Panc1 (cell line): ENCODE data around the gene GMCL2. TPM values are rescaled to one million over a fixed set of nuclear protein-coding genes. Genes with fewer than 3 reads are reported as not detected.

ENCODE experiments used
- ATAC-seq: fragments of 200-7000 bp; cut with Tn5 transposase; 2 replicates; pipeline ENCODE4 v1.9.1; 2020; ENCODE audit warnings: mild to moderate bottlenecking, moderate library complexity
- BruUV-seq: library from RNA; stranded (reverse); fragments of 400-500 nt; replicated peaks from 2 replicates; lab custom pipeline; 2021; lab: Mats Ljungman, UMichigan
- CTCF ChIA-PET: fragments of 300-600 bp; sonication (Branson Sonifier 250); formaldehyde crosslinking; loops from one replicate; lab custom pipeline; 2022; ENCODE audit warnings: antibody characterized with exemption; lab: Charles Lee
- POLR2A ChIA-PET: fragments of 300-600 bp; sonication (Branson Sonifier 250); formaldehyde crosslinking; loops from one replicate; lab custom pipeline; 2022; ENCODE audit warnings: antibody characterized with exemption; lab: Charles Lee
- DNase-seq: peaks from one replicate; pipeline ENCODE4 v3.0.0-alpha.2; 2010; ENCODE audit warnings: low read depth, low spot score
- H3K27ac ChIP-seq: 2 replicates; pipeline ENCODE4 v1.5.1; 2011; ENCODE audit warnings: mild to moderate bottlenecking, low read length, inconsistent platforms
- H3K27me3 ChIP-seq: fragments of 200-500 bp; sonication (Bioruptor generic); 2 replicates; pipeline ENCODE4 v1.6.0; 2014; ENCODE audit warnings: low read length, inconsistent platforms; ENCODE audit not compliant: control insufficient read depth, insufficient read depth
- H3K36me3 ChIP-seq: fragments of 200-500 bp; sonication (Bioruptor generic); 2 replicates; pipeline ENCODE4 v1.5.1; 2014; ENCODE audit warnings: inconsistent platforms, mild to moderate bottlenecking, low read length, moderate library complexity; ENCODE audit not compliant: control insufficient read depth, insufficient read depth
- H3K4me1 ChIP-seq: 2 replicates; pipeline ENCODE4 v1.5.1; 2011; ENCODE audit warnings: inconsistent platforms, mild to moderate bottlenecking, low read length, moderate library complexity; ENCODE audit not compliant: control insufficient read depth, insufficient read depth
- H3K4me3 ChIP-seq, 2 experiments: 2 replicates each; pipeline ENCODE4 v1.5.1; 2011 to 2012; ENCODE audit warnings: low read depth in 2 of 2, low read length in 2 of 2, mild to moderate bottlenecking in 2 of 2, inconsistent platforms in 1 of 2, moderate library complexity in 1 of 2
- H3K9me3 ChIP-seq: fragments of 200-500 bp; sonication (Bioruptor generic); 2 replicates; pipeline ENCODE4 v1.5.1; 2014; ENCODE audit warnings: low read depth, mild to moderate bottlenecking, inconsistent platforms, low read length, moderate library complexity; ENCODE audit not compliant: control insufficient read depth, insufficient read depth
- CTCF ChIP-seq: fragments of 450-650 bp; IDR thresholded peaks from 2 replicates; pipeline ENCODE4 v1.5.1; 2017; ENCODE audit warnings: mild to moderate bottlenecking
- POLR2AphosphoS5 ChIP-seq: IDR thresholded peaks from 2 replicates; pipeline ENCODE4 v1.6.1; 2012; ENCODE audit warnings: mild to moderate bottlenecking, low read depth, low read length, moderate library complexity
- SIN3A ChIP-seq: IDR thresholded peaks from 2 replicates; pipeline ENCODE4 v1.6.1; 2012; ENCODE audit warnings: low read depth, mild to moderate bottlenecking, low read length, moderate library complexity, borderline replicate concordance; ENCODE audit not compliant: insufficient read depth
- TCF7L2 ChIP-seq: IDR thresholded peaks from 2 replicates; pipeline ENCODE4 v1.6.1; 2011; ENCODE audit warnings: mild to moderate bottlenecking, low read depth, low read length, inconsistent platforms
- in situ Hi-C: cut with HindIII; loops from 2 replicates; pipeline ENCODE4 v1.10.0; 2016; ENCODE audit warnings: low sequenced_read_pairs, low pct_unique_long_range_greater_than_20kb
- intact Hi-C: fragments of 100-400 bp; cut with micrococcal nuclease; formaldehyde crosslinking; loops from one replicate; pipeline ENCODE4 v1.10.0; 2022; ENCODE audit not compliant: unreplicated experiment
- total RNA-seq: library from RNA; stranded (reverse); gene quantifications from one replicate; pipeline ENCODE4 v1.2.1, GENCODE V29; 2021; ENCODE audit not compliant: unreplicated experiment
- TF ChIP-seq, protein P1 (sequence below), 2 experiments: IDR thresholded peaks; 2 replicates each; pipeline ENCODE4 v1.6.1; 2011 to 2012; ENCODE audit warnings: low read depth in 2 of 2, control low read depth in 1 of 2, low read length in 1 of 2, mild to moderate bottlenecking in 1 of 2, moderate library complexity in 1 of 2; ENCODE audit not compliant: insufficient read depth in 1 of 2

Gene GMCL2
- total RNA-seq, 1 experiment from 2014 or later, result not detected

DNA sequence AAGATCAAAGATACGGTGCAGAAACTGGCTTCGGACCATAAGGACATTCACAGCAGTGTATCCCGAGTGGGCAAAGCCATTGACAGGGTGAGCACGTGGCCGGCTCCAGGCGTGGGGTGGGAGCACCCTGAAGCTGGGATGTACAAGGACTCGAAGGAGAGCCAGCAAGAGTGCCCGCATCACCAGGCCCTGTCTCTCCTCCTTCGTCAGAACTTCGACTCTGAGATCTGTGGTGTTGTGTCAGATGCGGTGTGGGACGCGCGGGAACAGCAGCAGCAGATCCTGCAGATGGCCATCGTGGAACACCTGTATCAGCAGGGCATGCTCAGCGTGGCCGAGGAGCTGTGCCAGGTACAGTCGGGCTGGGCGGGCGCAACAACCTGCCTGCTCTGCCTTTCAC is 44.5 kb downstream of the GMCL2 start:
- no peak for ATAC-seq
- POLR2A ChIA-PET, result no interaction called here
- CTCF ChIA-PET, result no interaction called here
- BruUV-seq, result no TSS peak
- TF ChIP-seq, protein P1, sequence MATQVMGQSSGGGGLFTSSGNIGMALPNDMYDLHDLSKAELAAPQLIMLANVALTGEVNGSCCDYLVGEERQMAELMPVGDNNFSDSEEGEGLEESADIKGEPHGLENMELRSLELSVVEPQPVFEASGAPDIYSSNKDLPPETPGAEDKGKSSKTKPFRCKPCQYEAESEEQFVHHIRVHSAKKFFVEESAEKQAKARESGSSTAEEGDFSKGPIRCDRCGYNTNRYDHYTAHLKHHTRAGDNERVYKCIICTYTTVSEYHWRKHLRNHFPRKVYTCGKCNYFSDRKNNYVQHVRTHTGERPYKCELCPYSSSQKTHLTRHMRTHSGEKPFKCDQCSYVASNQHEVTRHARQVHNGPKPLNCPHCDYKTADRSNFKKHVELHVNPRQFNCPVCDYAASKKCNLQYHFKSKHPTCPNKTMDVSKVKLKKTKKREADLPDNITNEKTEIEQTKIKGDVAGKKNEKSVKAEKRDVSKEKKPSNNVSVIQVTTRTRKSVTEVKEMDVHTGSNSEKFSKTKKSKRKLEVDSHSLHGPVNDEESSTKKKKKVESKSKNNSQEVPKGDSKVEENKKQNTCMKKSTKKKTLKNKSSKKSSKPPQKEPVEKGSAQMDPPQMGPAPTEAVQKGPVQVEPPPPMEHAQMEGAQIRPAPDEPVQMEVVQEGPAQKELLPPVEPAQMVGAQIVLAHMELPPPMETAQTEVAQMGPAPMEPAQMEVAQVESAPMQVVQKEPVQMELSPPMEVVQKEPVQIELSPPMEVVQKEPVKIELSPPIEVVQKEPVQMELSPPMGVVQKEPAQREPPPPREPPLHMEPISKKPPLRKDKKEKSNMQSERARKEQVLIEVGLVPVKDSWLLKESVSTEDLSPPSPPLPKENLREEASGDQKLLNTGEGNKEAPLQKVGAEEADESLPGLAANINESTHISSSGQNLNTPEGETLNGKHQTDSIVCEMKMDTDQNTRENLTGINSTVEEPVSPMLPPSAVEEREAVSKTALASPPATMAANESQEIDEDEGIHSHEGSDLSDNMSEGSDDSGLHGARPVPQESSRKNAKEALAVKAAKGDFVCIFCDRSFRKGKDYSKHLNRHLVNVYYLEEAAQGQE (IDR thresholded peaks at IDR 0.05; ENCODE audit: insufficient read depth in 1 of 2, low read depth in 2 of 2, low read length in 1 of 2), result no peak
- TF ChIP-seq TCF7L2 (no peak), CTCF (no peak), SIN3A (no peak), POLR2AphosphoS5 (no peak)
- in situ Hi-C loops, result no loop called here
- no peaks in the 10 kb centered on the region for H3K27me3 ChIP-seq
- DNase-seq, result no peak
- H3K4me3 ChIP-seq, result no peak overlapping the region
- no peaks in the 10 kb centered on the region for H3K36me3 ChIP-seq
- H3K4me1 ChIP-seq, result no peaks in the 10 kb centered on the region
- no peaks in the 10 kb centered on the region for H3K9me3 ChIP-seq
- intact Hi-C loops, result no loop called here
- no peak overlapping the region for H3K27ac ChIP-seq

GRCh38 chr5:178141550-178141949 is 45.6 kb downstream of the GMCL2 start:
- intact Hi-C loops (no loop called here), in situ Hi-C loops (no loop called here)
- no peaks in the 10 kb centered on the region for H3K9me3 ChIP-seq
- TF ChIP-seq TCF7L2 (no peak), POLR2AphosphoS5 (no peak), SIN3A (no peak)
- TF ChIP-seq, protein P1 (IDR thresholded peaks at IDR 0.05; ENCODE audit: insufficient read depth in 1 of 2, low read depth in 2 of 2, low read length in 1 of 2), result no peak
- no peaks in the 10 kb centered on the region for H3K36me3 ChIP-seq
- no peak for DNase-seq
- H3K4me3 ChIP-seq, result no peak overlapping the region
- ChIA-PET CTCF (no interaction called here), POLR2A (no interaction called here)
- H3K27me3 ChIP-seq, result no peaks in the 10 kb centered on the region
- no peak for ATAC-seq
- H3K27ac ChIP-seq, result no peak overlapping the region
- BruUV-seq, result TSS peak; percentile 41
- H3K4me1 ChIP-seq, result no peaks in the 10 kb centered on the region
